ENCODE measurements around the gene PARL.

Gene PARL

GRCh38 chr3:183898028-183898431 lies 13.3 kb upstream of the PARL start:
- Histone ChIP-seq H3K4me1 (ENCODE audit: control insufficient read depth, low read depth, low read length) (no peaks in the 10 kb centered on the region), H3K27ac (ENCODE audit: low read length) (no peak overlapping the region), H3K36me3 (ENCODE audit: control insufficient read depth, low read depth, low read length) (no peaks in the 10 kb centered on the region), H3K9ac (ENCODE audit: low read length) (no peak overlapping the region), H3K9me3 (ENCODE audit: control insufficient read depth, low read depth, low read length) (no peaks in the 10 kb centered on the region), H3K4me3 (ENCODE audit: low read length) (no peak overlapping the region), H3K27me3 (ENCODE audit: control insufficient read depth, insufficient read depth, low read length) (no peaks in the 10 kb centered on the region)

DNA sequence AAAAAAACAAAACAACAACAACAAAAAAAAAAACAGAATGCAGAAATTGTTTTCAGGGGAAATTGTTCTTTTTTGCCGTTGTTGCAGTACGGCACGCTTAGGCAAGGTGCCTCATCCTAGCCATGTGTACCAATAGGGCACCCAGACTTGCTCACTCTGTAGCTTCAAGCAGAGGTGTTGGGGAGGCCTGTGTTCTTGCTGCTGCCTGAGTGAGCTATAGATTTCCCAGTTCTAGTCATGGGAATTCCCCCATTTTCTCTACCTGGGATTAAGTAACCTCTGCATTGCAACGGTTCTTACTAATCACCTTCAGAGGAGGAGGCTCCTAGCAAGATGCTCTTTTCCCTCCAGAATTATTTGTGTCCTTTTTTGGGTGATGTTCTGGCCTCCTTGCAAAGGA lies 12.9 kb upstream of the PARL start:
- H3K4me1 ChIP-seq (ENCODE audit: control insufficient read depth, low read depth, low read length): no peaks in the 10 kb centered on the region
- no peak overlapping the region for H3K27ac ChIP-seq (ENCODE audit: low read length)
- H3K9ac ChIP-seq (ENCODE audit: low read length): no peak overlapping the region
- no peaks in the 10 kb centered on the region for H3K27me3 ChIP-seq (ENCODE audit: control insufficient read depth, insufficient read depth, low read length)
- no peaks in the 10 kb centered on the region for H3K36me3 ChIP-seq (ENCODE audit: control insufficient read depth, low read depth, low read length)
- H3K9me3 ChIP-seq (ENCODE audit: control insufficient read depth, low read depth, low read length): no peaks in the 10 kb centered on the region
- H3K4me3 ChIP-seq (ENCODE audit: low read length): no peak overlapping the region

GRCh38 chr3:183896610-183897009 lies 11.9 kb upstream of the PARL start:
- no peaks in the 10 kb centered on the region for H3K36me3 ChIP-seq (ENCODE audit: control insufficient read depth, low read depth, low read length)
- H3K9me3 ChIP-seq (ENCODE audit: control insufficient read depth, low read depth, low read length): no peaks in the 10 kb centered on the region
- H3K27me3 ChIP-seq (ENCODE audit: control insufficient read depth, insufficient read depth, low read length): no peaks in the 10 kb centered on the region
- no peak overlapping the region for H3K9ac ChIP-seq (ENCODE audit: low read length)
- no peak overlapping the region for H3K4me3 ChIP-seq (ENCODE audit: low read length)
- no peaks in the 10 kb centered on the region for H3K4me1 ChIP-seq (ENCODE audit: control insufficient read depth, low read depth, low read length)
- H3K27ac ChIP-seq (ENCODE audit: low read length): no peak overlapping the region

- Histone ChIP-seq H3K4me1 (ENCODE audit: control insufficient read depth, low read depth, low read length) (no peaks in the 10 kb centered on the region), H3K9ac (ENCODE audit: low read length) (no peak overlapping the region), H3K9me3 (ENCODE audit: control insufficient read depth, low read depth, low read length) (no peaks in the 10 kb centered on the region), H3K27me3 (ENCODE audit: control insufficient read depth, insufficient read depth, low read length) (no peaks in the 10 kb centered on the region), H3K4me3 (ENCODE audit: low read length) (no peak overlapping the region), H3K27ac (ENCODE audit: low read length) (no peak overlapping the region), H3K36me3 (ENCODE audit: control insufficient read depth, low read depth, low read length) (no peaks in the 10 kb centered on the region)
Measured at GRCh38 chr3:183896184-183896583, 11.5 kb upstream of the PARL start.

DNA sequence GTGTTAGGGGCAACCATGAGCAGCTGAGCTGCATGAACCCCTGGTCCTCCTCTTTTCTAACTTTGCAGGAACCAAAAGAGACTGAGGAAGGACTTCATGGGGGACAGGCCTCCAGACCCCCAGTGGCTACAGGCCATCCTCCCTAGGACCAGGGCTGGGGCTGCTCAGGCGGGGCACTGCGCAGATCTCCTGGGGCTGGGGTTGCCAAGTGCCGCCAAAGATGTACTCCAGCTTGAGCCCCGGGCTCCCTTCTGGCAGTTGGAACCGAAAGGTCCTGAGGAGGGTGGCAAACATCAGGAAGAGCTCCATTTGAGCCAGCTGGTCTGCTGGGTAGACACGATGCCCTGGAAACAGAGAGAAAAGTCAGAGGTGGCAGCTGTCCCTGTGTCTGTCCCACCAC lies 11.1 kb upstream of the PARL start:
- Histone ChIP-seq H3K4me3 (ENCODE audit: low read length) (no peak overlapping the region), H3K9ac (ENCODE audit: low read length) (no peak overlapping the region), H3K9me3 (ENCODE audit: control insufficient read depth, low read depth, low read length) (no peaks in the 10 kb centered on the region), H3K27me3 (ENCODE audit: control insufficient read depth, insufficient read depth, low read length) (no peaks in the 10 kb centered on the region), H3K36me3 (ENCODE audit: control insufficient read depth, low read depth, low read length) (no peaks in the 10 kb centered on the region), H3K4me1 (ENCODE audit: control insufficient read depth, low read depth, low read length) (no peaks in the 10 kb centered on the region), H3K27ac (ENCODE audit: low read length) (no peak overlapping the region)

DNA sequence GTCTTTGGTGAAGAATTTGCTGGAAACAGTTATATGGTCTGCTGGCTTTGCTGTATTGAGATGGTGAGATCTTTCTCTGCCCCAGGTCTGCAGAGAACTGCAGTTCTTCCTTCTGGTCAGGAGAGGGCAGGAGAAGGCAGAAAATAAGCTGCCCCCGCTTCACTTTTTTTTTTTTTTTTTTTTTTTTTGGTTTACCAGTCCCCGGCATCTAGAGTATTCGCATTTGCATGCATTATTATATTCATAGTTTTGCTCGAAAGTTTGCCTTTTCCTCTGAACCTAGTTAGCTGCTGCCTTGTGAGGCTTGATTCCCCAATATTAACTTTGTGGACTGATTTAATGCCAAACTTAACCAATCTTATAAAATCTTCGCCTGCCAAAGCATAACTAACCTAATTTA lies 10.6 kb upstream of the PARL start:
- Histone ChIP-seq H3K36me3 (ENCODE audit: control insufficient read depth, low read depth, low read length) (no peaks in the 10 kb centered on the region), H3K27me3 (ENCODE audit: control insufficient read depth, insufficient read depth, low read length) (no peaks in the 10 kb centered on the region), H3K4me1 (ENCODE audit: control insufficient read depth, low read depth, low read length) (no peaks in the 10 kb centered on the region), H3K9ac (ENCODE audit: low read length) (no peak overlapping the region), H3K27ac (ENCODE audit: low read length) (no peak overlapping the region), H3K9me3 (ENCODE audit: control insufficient read depth, low read depth, low read length) (no peaks in the 10 kb centered on the region), H3K4me3 (ENCODE audit: low read length) (no peak overlapping the region)

DNA sequence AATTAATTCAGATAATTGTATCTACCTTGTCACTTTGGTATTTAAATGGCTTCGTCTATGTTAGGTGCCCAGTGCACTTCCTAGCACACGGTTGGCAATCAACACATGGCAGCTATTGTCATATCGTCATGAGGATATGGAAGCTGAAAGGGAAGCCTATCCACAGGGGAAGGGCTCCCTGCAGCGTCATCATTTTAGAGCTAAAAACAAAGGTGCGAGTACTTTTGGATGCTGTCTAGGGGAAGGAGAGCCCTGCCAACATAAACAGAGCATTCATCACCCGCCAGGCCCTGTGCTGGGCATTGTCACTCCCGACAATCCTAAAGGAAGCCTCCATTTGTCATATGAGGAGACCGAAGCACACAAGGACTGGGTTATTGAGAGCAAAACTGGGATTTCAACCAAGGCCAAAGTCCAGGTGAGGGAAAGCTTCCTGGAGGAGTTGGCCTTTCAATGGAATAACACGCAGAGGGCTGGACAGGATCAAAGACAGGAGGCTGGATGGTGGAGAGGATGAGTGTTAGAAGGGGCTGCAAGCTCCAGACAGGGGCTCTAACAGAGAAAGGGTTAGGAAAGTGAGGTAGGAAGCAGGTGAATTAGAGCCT lies 8.0 kb upstream of the PARL start:
- Histone ChIP-seq H3K27me3 (ENCODE audit: control insufficient read depth, insufficient read depth, low read length) (no peaks in the 10 kb centered on the region), H3K36me3 (ENCODE audit: control insufficient read depth, low read depth, low read length) (no peaks in the 10 kb centered on the region), H3K4me1 (ENCODE audit: control insufficient read depth, low read depth, low read length) (no peaks in the 10 kb centered on the region), H3K27ac (ENCODE audit: low read length) (no peak overlapping the region), H3K4me3 (ENCODE audit: low read length) (no peak overlapping the region), H3K9me3 (ENCODE audit: control insufficient read depth, low read depth, low read length) (no peaks in the 10 kb centered on the region), H3K9ac (ENCODE audit: low read length) (no peak overlapping the region)

GRCh38 chr3:183885766-183886165 lies 1.1 kb upstream of the PARL start:
- Histone ChIP-seq H3K9me3 (ENCODE audit: control insufficient read depth, low read depth, low read length) (no peaks in the 10 kb centered on the region), H3K4me3 (ENCODE audit: low read length) (no peak overlapping the region), H3K9ac (ENCODE audit: low read length) (no peak overlapping the region), H3K36me3 (ENCODE audit: control insufficient read depth, low read depth, low read length) (no peaks in the 10 kb centered on the region), H3K27me3 (ENCODE audit: control insufficient read depth, insufficient read depth, low read length) (no peaks in the 10 kb centered on the region), H3K4me1 (ENCODE audit: control insufficient read depth, low read depth, low read length) (peaks cover 6% of the 10 kb centered on the region), H3K27ac (ENCODE audit: low read length) (no peak overlapping the region)

DNA sequence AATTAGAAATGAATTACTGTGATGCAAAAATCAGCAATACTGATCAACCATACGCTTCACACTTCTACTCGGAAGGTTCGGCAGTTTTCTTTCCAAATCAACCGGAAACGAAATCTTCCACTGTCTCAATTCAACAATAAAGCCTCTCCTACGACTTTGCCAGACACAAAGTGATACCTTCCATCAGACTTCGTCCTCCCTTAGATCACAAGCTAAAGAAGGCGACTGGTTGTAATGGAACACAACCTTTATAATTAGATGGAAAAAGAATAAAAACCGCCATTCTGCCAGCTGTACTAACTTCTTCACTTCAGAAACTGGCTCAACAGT lies 618 bp downstream of the PARL start:
- peak overlapping the region; percentile 77 for H3K9ac ChIP-seq (ENCODE audit: low read length)
- H3K4me1 ChIP-seq (ENCODE audit: control insufficient read depth, low read depth, low read length): peaks cover 6% of the 10 kb centered on the region
- no peak overlapping the region for H3K27ac ChIP-seq (ENCODE audit: low read length)
- H3K4me3 ChIP-seq (ENCODE audit: low read length): peak overlapping the region; percentile 73
- H3K27me3 ChIP-seq (ENCODE audit: control insufficient read depth, insufficient read depth, low read length): no peaks in the 10 kb centered on the region
- H3K9me3 ChIP-seq (ENCODE audit: control insufficient read depth, low read depth, low read length): no peaks in the 10 kb centered on the region
- H3K36me3 ChIP-seq (ENCODE audit: control insufficient read depth, low read depth, low read length): no peaks in the 10 kb centered on the region

- no peaks in the 10 kb centered on the region for H3K9me3 ChIP-seq (ENCODE audit: control insufficient read depth, low read depth, low read length)
- H3K4me3 ChIP-seq (ENCODE audit: low read length): peak overlapping the region; percentile 73
- peak overlapping the region; percentile 77 for H3K9ac ChIP-seq (ENCODE audit: low read length)
- H3K36me3 ChIP-seq (ENCODE audit: control insufficient read depth, low read depth, low read length): no peaks in the 10 kb centered on the region
- H3K4me1 ChIP-seq (ENCODE audit: control insufficient read depth, low read depth, low read length): peaks cover 6% of the 10 kb centered on the region
- H3K27ac ChIP-seq (ENCODE audit: low read length): no peak overlapping the region
- no peaks in the 10 kb centered on the region for H3K27me3 ChIP-seq (ENCODE audit: control insufficient read depth, insufficient read depth, low read length)
Measured at GRCh38 chr3:183883291-183884096, 1.2 kb downstream of the PARL start.

- Histone ChIP-seq H3K4me3 (ENCODE audit: low read length) (no peak overlapping the region), H3K9me3 (ENCODE audit: control insufficient read depth, low read depth, low read length) (no peaks in the 10 kb centered on the region), H3K27ac (ENCODE audit: low read length) (no peak overlapping the region), H3K9ac (ENCODE audit: low read length) (no peak overlapping the region), H3K4me1 (ENCODE audit: control insufficient read depth, low read depth, low read length) (peaks cover 6% of the 10 kb centered on the region), H3K36me3 (ENCODE audit: control insufficient read depth, low read depth, low read length) (no peaks in the 10 kb centered on the region), H3K27me3 (ENCODE audit: control insufficient read depth, insufficient read depth, low read length) (no peaks in the 10 kb centered on the region)
Measured at GRCh38 chr3:183880121-183880520, 4.6 kb downstream of the PARL start.

DNA sequence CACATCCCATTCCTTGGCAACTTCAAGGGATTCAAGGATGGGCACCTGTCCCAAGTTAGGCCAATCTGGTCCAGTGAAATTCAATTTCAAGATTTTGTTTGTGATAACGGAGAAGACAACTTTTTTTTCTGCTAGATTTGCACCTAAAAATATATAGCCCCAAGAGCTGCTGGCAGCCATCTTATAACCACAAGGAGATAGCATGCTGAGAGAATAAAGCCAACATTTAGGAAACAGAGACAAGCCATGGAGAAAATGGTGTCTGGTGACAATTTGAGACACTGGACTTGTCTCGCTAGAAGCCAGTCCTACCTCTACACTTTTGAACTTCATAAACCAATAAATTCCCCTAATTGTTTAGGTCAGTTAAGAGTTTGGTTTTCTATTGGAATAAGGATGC lies 5.4 kb downstream of the PARL start:
- Histone ChIP-seq H3K9me3 (ENCODE audit: control insufficient read depth, low read depth, low read length) (no peaks in the 10 kb centered on the region), H3K9ac (ENCODE audit: low read length) (no peak overlapping the region), H3K36me3 (ENCODE audit: control insufficient read depth, low read depth, low read length) (no peaks in the 10 kb centered on the region), H3K27ac (ENCODE audit: low read length) (no peak overlapping the region), H3K4me3 (ENCODE audit: low read length) (no peak overlapping the region), H3K27me3 (ENCODE audit: control insufficient read depth, insufficient read depth, low read length) (no peaks in the 10 kb centered on the region), H3K4me1 (ENCODE audit: control insufficient read depth, low read depth, low read length) (peaks cover 6% of the 10 kb centered on the region)

All from iPS-18a (cell line).